Ishikawa (cell line): Measurements from ENCODE around the gene PRKCE.

Experiments
- CREB1 ChIP-seq: IDR thresholded peaks from 2 replicates; pipeline ENCODE4 v1.6.1; 2012; ENCODE audit warnings: low read depth
- EGR1 ChIP-seq: IDR thresholded peaks from 2 replicates; pipeline ENCODE4 v1.6.1; 2012
- EP300 ChIP-seq: IDR thresholded peaks from 2 replicates; pipeline ENCODE4 v1.6.1; 2012; ENCODE audit warnings: borderline replicate concordance
- FOXM1 ChIP-seq: IDR thresholded peaks from 2 replicates; pipeline ENCODE4 v1.6.1; 2012; ENCODE audit warnings: low read depth, borderline replicate concordance
- MAX ChIP-seq: IDR thresholded peaks from 2 replicates; pipeline ENCODE4 v1.6.1; 2012
- NFIC ChIP-seq: IDR thresholded peaks from 2 replicates; pipeline ENCODE4 v1.6.1; 2012
- RAD21 ChIP-seq: IDR thresholded peaks from 2 replicates; pipeline ENCODE4 v1.6.1; 2012; ENCODE audit warnings: low read depth
- REST ChIP-seq: IDR thresholded peaks from 2 replicates; pipeline ENCODE4 v1.6.1; 2012; ENCODE audit warnings: low read depth, mild to moderate bottlenecking
- TAF1 ChIP-seq: IDR thresholded peaks from 2 replicates; pipeline ENCODE4 v1.6.1; 2012; ENCODE audit warnings: low read depth, mild to moderate bottlenecking
- TCF12 ChIP-seq: IDR thresholded peaks from 2 replicates; pipeline ENCODE4 v1.6.1; 2012; ENCODE audit warnings: low read depth
- TEAD4 ChIP-seq: IDR thresholded peaks from 2 replicates; pipeline ENCODE4 v1.6.1; 2012
- USF1 ChIP-seq: IDR thresholded peaks from 2 replicates; pipeline ENCODE4 v1.6.1; 2012
- YY1 ChIP-seq: IDR thresholded peaks from 2 replicates; pipeline ENCODE4 v1.6.1; 2012; ENCODE audit warnings: low read depth
- ZBTB7A ChIP-seq: IDR thresholded peaks from 2 replicates; pipeline ENCODE4 v1.6.1; 2012; ENCODE audit warnings: low read depth

GRCh38 chr2:45859682-45860081 is 208.2 kb downstream of the PRKCE start:
- no peak for TF ChIP-seq TEAD4
- TF ChIP-seq MAX, result no peak
- TF ChIP-seq CREB1, result no peak
- TF ChIP-seq TAF1, result no peak
- no peak for TF ChIP-seq YY1
- no peak for TF ChIP-seq EGR1
- TF ChIP-seq ZBTB7A, result no peak
- no peak for TF ChIP-seq EP300
- TF ChIP-seq RAD21, result no peak
- TF ChIP-seq USF1, result no peak
- TF ChIP-seq REST, result no peak
- no peak for TF ChIP-seq NFIC
- TF ChIP-seq TCF12, result no peak
- no peak for TF ChIP-seq FOXM1
